Upper lobe of left lung (tissue), 4 donors: Measurements from ENCODE around the gene ABLIM2.

Experiments used
- POLR2A ChIP-seq, 4 donors: fragments of 450-650 bp; IDR thresholded peaks; one replicate each; pipeline ENCODE4 v1.5.1; 2016 to 2017; ENCODE audit warnings: antibody characterized with exemption in 4 of 4, mild to moderate bottlenecking in 2 of 4
- POLR2AphosphoS5 ChIP-seq, 2 donors: sonication (generic); formaldehyde crosslinking; IDR thresholded peaks; one replicate each; pipeline ENCODE4 v1.5.1; 2017; ENCODE audit warnings: antibody characterized with exemption in 2 of 2
- TF ChIP-seq, protein P1 (sequence below), 6 experiments: fragments of 450-650 bp in 4 of 6; fragments of 200-600 bp in 2 of 6; sonication (generic) in 2 of 6; IDR thresholded peaks; one replicate each; pipeline ENCODE4 v1.5.1; 2016 to 2019; ENCODE audit warnings: antibody characterized with exemption in 6 of 6

GRCh38 chr4:7983296-7983695, 175.3 kb downstream of the ABLIM2 start:
- TF ChIP-seq POLR2AphosphoS5 (IDR thresholded peaks at IDR 0.05) = no peak
- no peak for TF ChIP-seq POLR2A (IDR thresholded peaks at IDR 0.05)
- TF ChIP-seq, protein P1, sequence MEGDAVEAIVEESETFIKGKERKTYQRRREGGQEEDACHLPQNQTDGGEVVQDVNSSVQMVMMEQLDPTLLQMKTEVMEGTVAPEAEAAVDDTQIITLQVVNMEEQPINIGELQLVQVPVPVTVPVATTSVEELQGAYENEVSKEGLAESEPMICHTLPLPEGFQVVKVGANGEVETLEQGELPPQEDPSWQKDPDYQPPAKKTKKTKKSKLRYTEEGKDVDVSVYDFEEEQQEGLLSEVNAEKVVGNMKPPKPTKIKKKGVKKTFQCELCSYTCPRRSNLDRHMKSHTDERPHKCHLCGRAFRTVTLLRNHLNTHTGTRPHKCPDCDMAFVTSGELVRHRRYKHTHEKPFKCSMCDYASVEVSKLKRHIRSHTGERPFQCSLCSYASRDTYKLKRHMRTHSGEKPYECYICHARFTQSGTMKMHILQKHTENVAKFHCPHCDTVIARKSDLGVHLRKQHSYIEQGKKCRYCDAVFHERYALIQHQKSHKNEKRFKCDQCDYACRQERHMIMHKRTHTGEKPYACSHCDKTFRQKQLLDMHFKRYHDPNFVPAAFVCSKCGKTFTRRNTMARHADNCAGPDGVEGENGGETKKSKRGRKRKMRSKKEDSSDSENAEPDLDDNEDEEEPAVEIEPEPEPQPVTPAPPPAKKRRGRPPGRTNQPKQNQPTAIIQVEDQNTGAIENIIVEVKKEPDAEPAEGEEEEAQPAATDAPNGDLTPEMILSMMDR (IDR thresholded peaks at IDR 0.05) = no peak
